CD14-positive monocyte (primary cell): ENCODE measurements around the gene ASCC3. TPM values are rescaled to one million over a fixed set of nuclear protein-coding genes. Genes with fewer than 3 reads are reported as not detected.

Experiments used
- DNase-seq, 3 donors: peaks; one replicate each; pipeline ENCODE4 v3.0.0-alpha.2; 2011 to 2022
- H2AFZ ChIP-seq: 2 replicates; pipeline ENCODE4 v1.6.0; 2012; ENCODE audit warnings: mild to moderate bottlenecking, low read depth, low read length, inconsistent platforms; ENCODE audit not compliant: insufficient read depth, poor library complexity, severe bottlenecking
- H3K27ac ChIP-seq, 2 donors: 1 replicate in 1 of 2; 2 replicates in 1 of 2; pipeline ENCODE4 v1.5.1; 2012 to 2013; ENCODE audit warnings: low read length in 2 of 2, control low read depth in 1 of 2, inconsistent platforms in 1 of 2, low read depth in 1 of 2, mild to moderate bottlenecking in 1 of 2
- H3K27me3 ChIP-seq, 2 donors: one replicate each; pipeline versions ENCODE4 v1.6.0 to v1.6.1; 2011 to 2013; ENCODE audit warnings: low read length in 2 of 2; ENCODE audit not compliant: control insufficient read depth in 2 of 2, insufficient read depth in 2 of 2
- H3K36me3 ChIP-seq, 2 donors: replicated peaks in 1 of 2; 1 replicate in 1 of 2; 2 replicates in 1 of 2; pipeline versions ENCODE4 v1.5.1 to v1.6.1; 2012 to 2013; ENCODE audit warnings: low read length in 2 of 2, control low read depth in 1 of 2, inconsistent platforms in 1 of 2, mild to moderate bottlenecking in 1 of 2; ENCODE audit not compliant: insufficient read depth in 2 of 2, control insufficient read depth in 1 of 2
- H3K4me1 ChIP-seq, 2 donors: 1 replicate in 1 of 2; 2 replicates in 1 of 2; pipeline versions ENCODE4 v1.5.1 to v1.6.1; 2012 to 2013; ENCODE audit warnings: low read length in 2 of 2, control low read depth in 1 of 2, inconsistent platforms in 1 of 2, mild to moderate bottlenecking in 1 of 2, moderate library complexity in 1 of 2; ENCODE audit not compliant: insufficient read depth in 2 of 2, control insufficient read depth in 1 of 2
- H3K4me2 ChIP-seq: replicated peaks from 2 replicates; pipeline ENCODE3; 2012; ENCODE audit warnings: low read length, moderate library complexity, mild to moderate bottlenecking; ENCODE audit not compliant: poor library complexity, severe bottlenecking; ENCODE audit errors: extremely low read depth
- H3K4me3 ChIP-seq, 3 experiments: fragments of 200-600 bp in 1 of 3; sonication (generic) in 1 of 3; replicated peaks in 1 of 3; 1 replicate in 2 of 3; 2 replicates in 1 of 3; pipeline ENCODE4 v1.5.1; 2011 to 2013; ENCODE audit warnings: low read length in 3 of 3, mild to moderate bottlenecking in 3 of 3, control low read depth in 2 of 3, low read depth in 2 of 3, inconsistent platforms in 1 of 3, moderate library complexity in 1 of 3
- H3K79me2 ChIP-seq: 2 replicates; pipeline ENCODE4 v1.6.0; 2012; ENCODE audit warnings: mild to moderate bottlenecking, control low read depth, inconsistent platforms, low read length, moderate library complexity; ENCODE audit not compliant: insufficient read depth
- H3K9ac ChIP-seq: 2 replicates; pipeline ENCODE4 v1.6.0; 2017; ENCODE audit warnings: low read length, mild to moderate bottlenecking; ENCODE audit not compliant: insufficient read depth, poor library complexity, severe bottlenecking
- H3K9me3 ChIP-seq, 2 donors: replicated peaks in 1 of 2; 1 replicate in 1 of 2; 2 replicates in 1 of 2; pipeline versions ENCODE4 v1.5.1 to v1.6.1; 2012 to 2013; ENCODE audit warnings: low read length in 2 of 2, control low read depth in 1 of 2; ENCODE audit not compliant: control insufficient read depth in 1 of 2, insufficient read depth in 1 of 2
- H4K20me1 ChIP-seq: 2 replicates; pipeline ENCODE4 v1.6.0; 2012; ENCODE audit warnings: mild to moderate bottlenecking, low read length, control low read depth, moderate library complexity; ENCODE audit not compliant: insufficient read depth
- H3K27ac Mint-ChIP-seq, 7 donors: one replicate each; pipeline ENCODE4 v1.8.0; 2020; ENCODE audit warnings: mild to moderate bottlenecking in 7 of 7, mixed read lengths in 7 of 7, moderate library complexity in 6 of 7, inconsistent platforms in 2 of 7
- H3K27me3 Mint-ChIP-seq, 3 donors: one replicate each; pipeline ENCODE4 v1.8.0; 2021 to 2022; ENCODE audit warnings: low read depth in 3 of 3, mild to moderate bottlenecking in 3 of 3, mixed read lengths in 3 of 3, moderate library complexity in 3 of 3, inconsistent platforms in 1 of 3
- H3K36me3 Mint-ChIP-seq, 2 donors: one replicate each; pipeline ENCODE4 v1.8.0; 2020; ENCODE audit warnings: mixed read lengths in 2 of 2, inconsistent platforms in 1 of 2, mild to moderate bottlenecking in 1 of 2
- H3K4me1 Mint-ChIP-seq: one replicate; pipeline ENCODE4 v1.8.0; 2020; ENCODE audit warnings: mild to moderate bottlenecking, mixed read lengths
- H3K4me3 Mint-ChIP-seq, 2 donors: one replicate each; pipeline ENCODE4 v1.8.0; 2020; ENCODE audit warnings: mild to moderate bottlenecking in 2 of 2, mixed read lengths in 2 of 2, moderate library complexity in 1 of 2
- H3K9me3 Mint-ChIP-seq, 7 donors: one replicate each; pipeline ENCODE4 v1.8.0; 2020 to 2022; ENCODE audit warnings: mixed read lengths in 7 of 7, mild to moderate bottlenecking in 6 of 7, moderate library complexity in 6 of 7, inconsistent platforms in 2 of 7
- CTCF ChIP-seq: fragments of 200-600 bp; IDR thresholded peaks from one replicate; pipeline ENCODE4 v1.8.0; 2022; ENCODE audit warnings: antibody characterized with exemption, mild to moderate bottlenecking
- WGBS: methylation state at CpG from one replicate; pipeline ENCODE4 v1.1.5; 2013; ENCODE audit warnings: missing lambda C conversion rate; ENCODE audit not compliant: insufficient coverage; 5-methylcytosine and 5-hydroxymethylcytosine counted together
- intact Hi-C, 2 donors: fragments of 100-400 bp; cut with micrococcal nuclease; formaldehyde crosslinking; loops; one replicate each; pipeline versions ENCODE4 v1.15.0 to v1.15.1; 2023
- polyA plus RNA-seq, 3 donors: library from polyadenylated mRNA; depleted of rRNA in 1 of 3; unstranded in 2 of 3; stranded (reverse) in 1 of 3; fragments of 300-500 nt in 2 of 3; fragments of >200 nt in 1 of 3; fragmentation: Illumina TruSeq in 2 of 3; gene quantifications; 1 replicate in 2 of 3; 2 replicates in 1 of 3; pipeline ENCODE4 v1.2.3, GENCODE V29; 2012 to 2021

ASCC3 gene
- polyA plus RNA-seq, 3 donors: 6.4 to 12.9 (median 10.6) TPM

GRCh38 chr6:100899202-100899601 is 18.1 kb upstream of the ASCC3 start:
- Mint-ChIP-seq H3K27me3 (peaks cover 0 to 1% (median 0%) of the 10 kb centered on the region in 3 donors), H3K9me3 (peaks cover 4 to 19% (median 10%) of the 10 kb centered on the region in 7 donors), H3K4me3 (no peak overlapping the region), H3K4me1 (no peaks in the 10 kb centered on the region), H3K36me3 (no peaks in the 10 kb centered on the region), H3K27ac (no peak overlapping the region)
- Histone ChIP-seq H3K79me2 (no peaks in the 10 kb centered on the region), H3K4me3 (no peak overlapping the region), H3K27ac (no peak overlapping the region), H3K27me3 (no peaks in the 10 kb centered on the region), H3K36me3 (no peaks in the 10 kb centered on the region), H3K9ac (no peak overlapping the region), H3K4me1 (no peaks in the 10 kb centered on the region), H2AFZ (no peak overlapping the region), H4K20me1 (no peaks in the 10 kb centered on the region), H3K4me2 (no peak overlapping the region), H3K9me3 (peaks cover 8 to 9% of the 10 kb centered on the region in 2 donors)
- 100% methylated on average over 2 of the region's 3 CpGs for WGBS
- no peak for TF ChIP-seq CTCF
- no peak for DNase-seq
- intact Hi-C loops: no loop called here

- 100% methylated on average over 1 of the region's 4 CpGs for WGBS
- no peaks in the 10 kb centered on the region for H3K4me1 Mint-ChIP-seq
- H3K9me3 Mint-ChIP-seq: peaks cover 4 to 19% (median 10%) of the 10 kb centered on the region in 7 donors
Measured at GRCh38 chr6:100897671-100898070, 16.5 kb upstream of the ASCC3 start.

More at GRCh38 chr6:100897671-100898070, 16.5 kb upstream of the ASCC3 start:
- Mint-ChIP-seq H3K27ac (no peak overlapping the region), H3K27me3 (peaks cover 0 to 4% (median 0%) of the 10 kb centered on the region in 3 donors), H3K36me3 (no peaks in the 10 kb centered on the region), H3K4me3 (no peak overlapping the region)
- intact Hi-C loops: no loop called here
- Histone ChIP-seq H3K4me3 (no peak overlapping the region), H3K27ac (no peak overlapping the region), H3K36me3 (no peaks in the 10 kb centered on the region), H3K9ac (no peak overlapping the region), H3K9me3 (peaks cover 8 to 9% of the 10 kb centered on the region in 2 donors), H2AFZ (no peak overlapping the region), H3K79me2 (no peaks in the 10 kb centered on the region), H3K4me2 (no peak overlapping the region), H3K4me1 (no peaks in the 10 kb centered on the region), H4K20me1 (no peaks in the 10 kb centered on the region), H3K27me3 (no peaks in the 10 kb centered on the region)
- DNase-seq: no peak
- TF ChIP-seq CTCF: no peak
